HepG2 (cell line): Measurements from ENCODE around the gene ZG16. TPM values are rescaled to one million over a fixed set of nuclear protein-coding genes. Genes with fewer than 3 reads are reported as not detected.

ENCODE experiments used
- ATF6 ChIP-seq: sonication (generic); formaldehyde crosslinking; conservative IDR thresholded peaks from 2 replicates; pipeline ENCODE4 v1.4.0; 2020; ENCODE audit warnings: missing genetic modification reagents
- FOXK1 ChIP-seq: sonication (generic); formaldehyde crosslinking; IDR thresholded peaks from 2 replicates; pipeline ENCODE4 v1.4.0; 2020; ENCODE audit warnings: low read depth, missing genetic modification reagents, borderline replicate concordance
- FOXP1 ChIP-seq, 2 experiments: fragments of 450-650 bp in 1 of 2; IDR thresholded peaks; 2 replicates each; pipeline ENCODE4 v1.6.1; 2017 to 2018; ENCODE audit warnings: antibody characterized with exemption in 1 of 2
- KDM4B ChIP-seq: sonication (generic); formaldehyde crosslinking; IDR thresholded peaks from 2 replicates; pipeline ENCODE4 v1.4.0; 2020; ENCODE audit warnings: missing genetic modification reagents
- PPARG ChIP-seq: conservative IDR thresholded peaks from 2 replicates; pipeline ENCODE4 v1.6.1; 2016; ENCODE audit warnings: missing biosample characterization, missing genetic modification reagents
- PRDM10 ChIP-seq: sonication (generic); formaldehyde crosslinking; IDR thresholded peaks from 2 replicates; pipeline ENCODE4 v1.4.0; 2020; ENCODE audit warnings: low read depth, missing genetic modification reagents
- RERE ChIP-seq: IDR thresholded peaks from 2 replicates; pipeline ENCODE4 v1.6.1; 2016; ENCODE audit warnings: low read depth, missing genetic modification reagents, missing compliant biosample characterization
- SIN3B ChIP-seq: fragments of 150-350 bp; IDR thresholded peaks from 2 replicates; pipeline ENCODE4 v1.6.1; 2014; ENCODE audit warnings: low read length
- SKIL ChIP-seq: sonication (generic); formaldehyde crosslinking; IDR thresholded peaks from 2 replicates; pipeline ENCODE4 v1.8.0; 2022; ENCODE audit warnings: missing genetic modification reagents, mild to moderate bottlenecking, moderate library complexity, borderline replicate concordance
- SMARCC2 ChIP-seq: fragments of 450-650 bp; IDR thresholded peaks from 2 replicates; pipeline ENCODE4 v1.6.1; 2017; ENCODE audit warnings: antibody characterized with exemption, mild to moderate bottlenecking
- SP5 ChIP-seq: IDR thresholded peaks from 2 replicates; pipeline ENCODE4 v1.6.1; 2016; ENCODE audit warnings: low read depth, borderline replicate concordance
- SYNCRIP ChIP-seq: fragments of 200-400 bp; formaldehyde crosslinking; IDR thresholded peaks from 2 replicates; pipeline ENCODE4 v1.6.1; 2018; ENCODE audit warnings: mild to moderate bottlenecking, low read depth, low read length; ENCODE audit not compliant: insufficient read depth
- ZNF484 ChIP-seq: sonication (generic); formaldehyde crosslinking; IDR thresholded peaks from 2 replicates; pipeline ENCODE4 v1.5.1; 2020; ENCODE audit warnings: mild to moderate bottlenecking, low read depth, missing genetic modification reagents, borderline replicate concordance
- ZNF75D ChIP-seq: sonication (generic); formaldehyde crosslinking; IDR thresholded peaks from 2 replicates; pipeline ENCODE4 v1.8.1; 2023; ENCODE audit warnings: missing genetic modification reagents, mild to moderate bottlenecking, borderline replicate concordance
- ZSCAN25 ChIP-seq: sonication (generic); formaldehyde crosslinking; IDR thresholded peaks from 2 replicates; pipeline ENCODE4 v1.8.0; 2022; ENCODE audit warnings: mild to moderate bottlenecking, missing genetic modification reagents
- polyA plus RNA-seq, 8 experiments: library from polyadenylated mRNA; depleted of rRNA in 3 of 8; stranded (reverse) in 7 of 8; unstranded in 1 of 8; fragments of >200 nt; fragmentation: Illumina TruSeq in 4 of 8; extraction: Trizol in 4 of 8; gene quantifications; 2 replicates each; pipeline versions ENCODE4 v1.2.1 to v1.2.3, GENCODE V29; 2011 to 2016; ENCODE audit warnings: low read depth in 4 of 8, missing spikeins in 1 of 8, mixed read lengths in 1 of 8; ENCODE audit not compliant: insufficient read depth in 1 of 8
- total RNA-seq, 5 experiments: library from RNA; depleted of rRNA; stranded (reverse); fragments of >200 nt; fragmentation: Illumina TruSeq; extraction: Trizol; gene quantifications; 2 replicates each; pipeline ENCODE4 v1.2.3, GENCODE V29; 2016; ENCODE audit warnings: low read depth in 1 of 5

ZG16 gene
- total and polyA plus RNA-seq, 2 of the 13 experiments (the other 11 are each of a cell fraction or from before 2014, with no cell fraction given): 0.04 to 0.07 TPM

GRCh38 chr16:29790183-29790948, 12.3 kb downstream of the ZG16 start, which contains the start of gene KIF22 (continued):
- TF ChIP-seq RERE (CRISPR knock-in tag) (no peak), SYNCRIP (no peak), SP5 (CRISPR knock-in tag) (peak; percentile 99), PRDM10 (CRISPR knock-in tag) (peak; percentile 79), KDM4B (0 out of 2 replicates have a peak, but pooled peaks have one; percentile 78), SKIL (CRISPR knock-in tag) (peak; percentile 56; the same call in 1 of the 2 replicates), ZSCAN25 (CRISPR knock-in tag) (peak; percentile 72), ZNF75D (CRISPR knock-in tag) (no peak), PPARG (CRISPR knock-in tag) (0 out of 2 replicates have a peak, but pooled peaks have one; percentile 52), FOXK1 (CRISPR knock-in tag) (peak; percentile 87), SIN3B (peak; percentile 94), SMARCC2 (no peak), ATF6 (CRISPR knock-in tag) (peak; percentile 79; the same call in 1 of the 2 replicates), FOXP1 (IDR thresholded peaks at IDR 0.05) (no peak), FOXP1 (CRISPR knock-in tag; IDR thresholded peaks at IDR 0.05) (peak; percentile 28; the same call in 1 of the 2 replicates), ZNF484 (CRISPR knock-in tag) (no peak)
